BLaER1 treated with 17β-estradiol and CSF1 and Interleukin-3, amounts not matched to agents 10 nM and 100 nM (cell line): ENCODE results near the gene FAM171A2.
A peak's percentile ranks its signal among the peaks of the same experiment; 100 is the strongest.
"Not testable (repeated sequence)": the region's sequence is repeated elsewhere in the genome, so short reads cannot be mapped to it uniquely, and the experiment has no call there.

Experiments
- H3K27ac ChIP-seq, 11 experiments: shearing (Covaris generic); formaldehyde crosslinking; 2 replicates each; pipeline ENCODE4 v1.8.1; 2022
- H3K27me3 ChIP-seq, 11 experiments: shearing (Covaris generic); formaldehyde crosslinking; 2 replicates each; pipeline ENCODE4 v1.8.1; 2022
- H3K36me3 ChIP-seq, 11 experiments: shearing (Covaris generic); formaldehyde crosslinking; 2 replicates each; pipeline ENCODE4 v1.8.1; 2022
- H3K4me1 ChIP-seq, 10 experiments: shearing (Covaris generic); formaldehyde crosslinking; 2 replicates each; pipeline ENCODE4 v1.8.1; 2022
- H3K4me2 ChIP-seq, 11 experiments: shearing (Covaris generic); formaldehyde crosslinking; 2 replicates each; pipeline ENCODE4 v1.8.1; 2022
- H3K4me3 ChIP-seq, 10 experiments: shearing (Covaris generic); formaldehyde crosslinking; 2 replicates each; pipeline ENCODE4 v1.8.1; 2022
- H3K9ac ChIP-seq, 11 experiments: shearing (Covaris generic); formaldehyde crosslinking; 2 replicates each; pipeline ENCODE4 v1.8.1; 2022
- H3K9me3 ChIP-seq, 11 experiments: shearing (Covaris generic); formaldehyde crosslinking; replicated peaks in 1 of 11; 2 replicates each; pipeline ENCODE4 v1.8.1; 2022
- H4K20me1 ChIP-seq, 11 experiments: shearing (Covaris generic); formaldehyde crosslinking; 2 replicates each; pipeline ENCODE4 v1.8.1; 2022
- Cebpa-rat ChIP-seq, 11 experiments: shearing (Covaris generic); IDR thresholded peaks; 2 replicates each; pipeline ENCODE4 v1.8.1; 2022

The FAM171A2 gene

DNA sequence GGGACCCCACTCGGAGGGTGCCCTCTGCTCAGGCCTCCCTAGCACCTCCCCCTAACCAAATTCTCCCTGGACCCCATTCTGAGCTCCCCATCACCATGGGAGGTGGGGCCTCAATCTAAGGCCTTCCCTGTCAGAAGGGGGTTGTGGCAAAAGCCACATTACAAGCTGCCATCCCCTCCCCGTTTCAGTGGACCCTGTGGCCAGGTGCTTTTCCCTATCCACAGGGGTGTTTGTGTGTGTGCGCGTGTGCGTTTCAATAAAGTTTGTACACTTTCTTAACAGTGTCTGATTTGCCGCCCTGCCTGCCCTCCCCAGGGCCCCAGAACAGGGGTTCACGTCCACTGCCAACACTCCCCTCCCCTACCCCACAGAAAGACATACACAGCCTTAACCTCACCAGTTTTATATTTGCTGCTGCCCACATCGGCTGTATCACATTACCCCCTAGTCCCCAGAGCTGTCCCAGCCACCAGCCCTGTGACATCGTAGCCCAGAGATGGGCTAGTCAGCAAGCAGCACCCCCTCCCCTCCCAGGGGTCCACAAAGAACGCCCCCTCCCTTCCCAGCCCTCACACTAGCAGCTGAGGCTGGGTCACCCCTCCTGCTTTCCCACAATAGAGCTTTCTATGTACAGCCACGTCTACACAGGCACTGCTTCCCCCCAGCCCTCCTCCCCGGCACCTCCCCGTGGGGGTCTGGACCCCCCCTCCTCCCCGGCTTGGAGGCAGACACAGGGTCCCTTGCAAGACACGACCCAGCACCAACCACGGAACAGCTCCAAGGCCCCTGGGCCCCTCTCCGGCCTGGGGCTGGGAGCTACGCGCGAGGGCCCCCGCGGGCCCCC lies 10.6 kb downstream of the FAM171A2 start:
- no peak for TF ChIP-seq Cebpa-rat (IDR thresholded peaks at IDR 0.05)
- peaks cover 35 to 51% (median 42%) of the 10 kb centered on the region in 10 experiments for H3K4me1 ChIP-seq
- H3K27ac ChIP-seq, result no peak overlapping the region
- no peaks in the 10 kb centered on the region for H3K9me3 ChIP-seq
- peaks cover 24 to 51% (median 43%) of the 10 kb centered on the region in 11 experiments for H3K36me3 ChIP-seq
- peak overlapping the region; percentile 85 to 97 (median 93) for H3K4me2 ChIP-seq
- H3K27me3 ChIP-seq, result peaks cover 29 to 41% (median 33%) of the 10 kb centered on the region in 11 experiments
- peak overlapping the region; percentile 43 to 69 (median 58) for H3K4me3 ChIP-seq
- peak overlapping the region; percentile 33 to 73 (median 59); a peak in 15 of 22 replicates for H3K9ac ChIP-seq
- peaks cover 26 to 79% (median 46%) of the 10 kb centered on the region in 11 experiments; a peak in 20 of 22 replicates for H4K20me1 ChIP-seq

DNA sequence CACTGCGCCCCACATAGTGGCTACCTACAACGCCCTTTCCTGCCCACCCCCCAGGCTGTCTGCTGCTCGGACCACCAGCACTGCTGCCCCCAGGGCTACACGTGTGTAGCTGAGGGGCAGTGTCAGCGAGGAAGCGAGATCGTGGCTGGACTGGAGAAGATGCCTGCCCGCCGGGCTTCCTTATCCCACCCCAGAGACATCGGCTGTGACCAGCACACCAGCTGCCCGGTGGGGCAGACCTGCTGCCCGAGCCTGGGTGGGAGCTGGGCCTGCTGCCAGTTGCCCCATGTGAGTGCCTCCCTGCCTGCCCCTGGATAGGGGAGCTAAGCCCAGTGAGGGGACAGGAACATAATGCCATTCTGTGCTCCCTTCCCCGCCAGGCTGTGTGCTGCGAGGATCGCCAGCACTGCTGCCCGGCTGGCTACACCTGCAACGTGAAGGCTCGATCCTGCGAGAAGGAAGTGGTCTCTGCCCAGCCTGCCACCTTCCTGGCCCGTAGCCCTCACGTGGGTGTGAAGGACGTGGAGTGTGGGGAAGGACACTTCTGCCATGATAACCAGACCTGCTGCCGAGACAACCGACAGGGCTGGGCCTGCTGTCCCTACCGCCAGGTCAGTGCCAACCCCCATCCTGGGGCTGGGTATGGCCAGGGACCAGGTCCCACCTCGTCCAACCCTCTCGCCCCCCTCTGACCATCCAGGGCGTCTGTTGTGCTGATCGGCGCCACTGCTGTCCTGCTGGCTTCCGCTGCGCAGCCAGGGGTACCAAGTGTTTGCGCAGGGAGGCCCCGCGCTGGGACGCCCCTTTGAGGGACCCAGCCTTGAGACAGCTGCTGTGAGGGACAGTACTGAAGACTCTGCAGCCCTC lies 11.5 kb downstream of the FAM171A2 start:
- peaks cover 25 to 87% (median 46%) of the 10 kb centered on the region in 11 experiments; a peak in 20 of 22 replicates for H4K20me1 ChIP-seq
- H3K9ac ChIP-seq, result no peak overlapping the region
- TF ChIP-seq Cebpa-rat (IDR thresholded peaks at IDR 0.05), result no peak
- H3K36me3 ChIP-seq, result peaks cover 24 to 51% (median 43%) of the 10 kb centered on the region in 11 experiments
- H3K27ac ChIP-seq, result no peak overlapping the region
- peaks cover 29 to 41% (median 33%) of the 10 kb centered on the region in 11 experiments for H3K27me3 ChIP-seq
- peak overlapping the region in 2 of 11 experiments; percentile 90 to 97; a peak in 2 of 22 replicates for H3K4me2 ChIP-seq
- H3K4me3 ChIP-seq, result no peak overlapping the region
- H3K4me1 ChIP-seq, result peaks cover 44 to 60% (median 51%) of the 10 kb centered on the region in 10 experiments
- H3K9me3 ChIP-seq, result no peaks in the 10 kb centered on the region

GRCh38 chr17:44351464-44351863 lies 12.2 kb downstream of the FAM171A2 start:
- Histone ChIP-seq H3K4me3 (no peak overlapping the region), H3K36me3 (peaks cover 24 to 51% (median 43%) of the 10 kb centered on the region in 11 experiments), H3K27ac (no peak overlapping the region), H3K27me3 (peaks cover 29 to 41% (median 33%) of the 10 kb centered on the region in 11 experiments), H4K20me1 (peaks cover 25 to 94% (median 46%) of the 10 kb centered on the region in 11 experiments; a peak in 20 of 22 replicates), H3K9ac (no peak overlapping the region), H3K4me2 (no peak overlapping the region; a peak in 1 of 22 replicates), H3K9me3 (no peaks in the 10 kb centered on the region), H3K4me1 (peaks cover 51 to 67% (median 58%) of the 10 kb centered on the region in 10 experiments)
- no peak for TF ChIP-seq Cebpa-rat (IDR thresholded peaks at IDR 0.05)

GRCh38 chr17:44350733-44351226 lies 12.9 kb downstream of the FAM171A2 start:
- Histone ChIP-seq H3K36me3 (peaks cover 24 to 51% (median 43%) of the 10 kb centered on the region in 11 experiments), H3K4me2 (peak overlapping the region in 1 of 11 experiments; percentile 93; a peak in 1 of 22 replicates), H3K9me3 (no peaks in the 10 kb centered on the region), H4K20me1 (peaks cover 30 to 94% (median 52%) of the 10 kb centered on the region in 11 experiments; a peak in 20 of 22 replicates), H3K9ac (0 out of 22 replicates have a peak overlapping the region, but pooled peaks of 1 of the 11 experiments have one; percentile 62), H3K4me1 (peaks cover 58 to 73% (median 65%) of the 10 kb centered on the region in 10 experiments), H3K27me3 (peaks cover 29 to 41% (median 33%) of the 10 kb centered on the region in 11 experiments), H3K4me3 (no peak overlapping the region), H3K27ac (no peak overlapping the region)
- no peak for TF ChIP-seq Cebpa-rat (IDR thresholded peaks at IDR 0.05)

DNA sequence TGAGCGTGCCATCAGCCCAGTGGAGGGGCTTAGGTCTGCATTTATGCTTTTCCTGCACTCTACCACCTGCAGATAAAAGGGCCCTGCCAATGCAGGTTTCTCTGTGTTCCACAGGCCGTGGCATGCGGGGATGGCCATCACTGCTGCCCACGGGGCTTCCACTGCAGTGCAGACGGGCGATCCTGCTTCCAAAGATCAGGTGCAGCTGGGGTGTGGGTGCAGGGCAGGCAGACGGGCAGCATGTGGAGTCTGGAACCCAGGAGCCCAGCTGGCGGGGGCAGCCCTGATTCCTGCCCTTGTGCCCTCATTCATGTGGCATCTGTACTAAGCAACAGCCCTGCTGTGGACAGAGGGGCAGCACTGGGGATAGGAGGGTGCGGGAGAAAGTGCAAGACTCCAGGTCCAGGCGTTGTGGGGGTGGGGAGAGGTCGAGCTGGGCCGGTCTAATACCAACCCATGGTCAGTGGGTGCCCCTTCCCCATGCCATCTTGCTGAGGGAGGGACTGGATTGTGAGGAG lies 14.0 kb downstream of the FAM171A2 start:
- Histone ChIP-seq H3K4me3 (no peak overlapping the region), H3K4me1 (peaks cover 52 to 72% (median 60%) of the 10 kb centered on the region in 10 experiments), H3K9me3 (no peaks in the 10 kb centered on the region), H3K27ac (peak overlapping the region in 10 of 11 experiments; percentile 45 to 86 (median 77); a peak in 17 of 22 replicates), H3K36me3 (peaks cover 24 to 51% (median 43%) of the 10 kb centered on the region in 11 experiments), H4K20me1 (peaks cover 23 to 85% (median 46%) of the 10 kb centered on the region in 11 experiments; a peak in 20 of 22 replicates), H3K9ac (peak overlapping the region in 10 of 11 experiments; percentile 47 to 67 (median 61); a peak in 17 of 22 replicates), H3K4me2 (peak overlapping the region in 8 of 11 experiments; percentile 91 to 98 (median 95); a peak in 17 of 22 replicates), H3K27me3 (peaks cover 22 to 31% (median 26%) of the 10 kb centered on the region in 11 experiments)
- no peak for TF ChIP-seq Cebpa-rat (IDR thresholded peaks at IDR 0.05)

DNA sequence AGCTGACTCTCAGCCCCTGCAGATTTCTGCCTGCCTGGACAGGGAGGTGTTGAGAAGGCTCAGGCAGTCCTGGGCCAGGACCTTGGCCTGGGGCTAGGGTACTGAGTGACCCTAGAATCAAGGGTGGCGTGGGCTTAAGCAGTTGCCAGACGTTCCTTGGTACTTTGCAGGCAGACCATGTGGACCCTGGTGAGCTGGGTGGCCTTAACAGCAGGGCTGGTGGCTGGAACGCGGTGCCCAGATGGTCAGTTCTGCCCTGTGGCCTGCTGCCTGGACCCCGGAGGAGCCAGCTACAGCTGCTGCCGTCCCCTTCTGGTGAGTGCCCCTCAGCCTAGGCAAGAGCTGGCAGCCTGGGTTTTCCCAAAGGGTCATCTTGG lies 14.7 kb downstream of the FAM171A2 start:
- Histone ChIP-seq H3K27me3 (peaks cover 16 to 25% (median 19%) of the 10 kb centered on the region in 11 experiments), H3K36me3 (peaks cover 24 to 51% (median 43%) of the 10 kb centered on the region in 11 experiments), H3K27ac (peak overlapping the region in 10 of 11 experiments; percentile 45 to 86 (median 77); a peak in 21 of 22 replicates), H3K4me2 (peak overlapping the region; percentile 84 to 98 (median 94)), H3K9me3 (no peaks in the 10 kb centered on the region), H3K4me3 (peak overlapping the region in 5 of 10 experiments; percentile 23 to 43 (median 33); a peak in 9 of 20 replicates), H4K20me1 (peaks cover 23 to 83% (median 46%) of the 10 kb centered on the region in 11 experiments; a peak in 20 of 22 replicates), H3K4me1 (peaks cover 54 to 74% (median 61%) of the 10 kb centered on the region in 10 experiments), H3K9ac (peak overlapping the region; percentile 47 to 67 (median 60); a peak in 21 of 22 replicates)
- no peak for TF ChIP-seq Cebpa-rat (IDR thresholded peaks at IDR 0.05)

DNA sequence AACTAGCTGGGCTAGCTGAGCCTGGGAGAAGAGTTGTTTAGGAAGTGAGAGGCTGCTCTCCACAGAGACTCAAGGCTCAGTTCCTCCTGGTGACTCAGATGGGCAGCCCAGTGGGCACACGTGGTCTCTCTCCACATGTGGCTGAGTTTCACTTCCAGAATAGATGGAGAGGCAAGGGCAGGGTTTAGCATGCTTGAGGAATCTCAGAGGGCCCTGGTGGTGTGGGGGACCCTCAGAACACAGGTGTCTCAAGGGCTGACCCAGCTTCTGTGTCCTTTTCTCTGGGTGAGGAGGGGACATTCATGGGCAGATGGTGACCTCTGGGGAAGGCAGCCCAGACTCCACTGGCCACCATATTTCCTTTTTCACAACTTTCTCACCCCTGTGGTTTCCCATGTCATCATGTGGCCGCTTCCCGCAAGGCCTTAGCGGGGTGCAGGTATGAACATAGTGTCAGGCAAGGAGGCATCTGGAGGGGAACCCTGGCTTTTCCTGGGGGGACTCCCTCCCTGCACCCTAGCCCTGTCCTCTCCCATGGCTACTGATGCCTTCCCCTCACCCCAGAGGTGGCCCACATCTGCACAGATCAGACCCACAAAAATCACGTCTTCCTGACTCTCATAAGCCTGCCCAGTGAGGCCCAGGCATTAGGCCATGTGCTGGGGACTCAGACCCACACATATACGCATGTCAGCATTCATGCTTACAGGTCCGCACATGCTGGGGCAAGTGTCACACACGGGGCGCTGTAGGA lies 15.2 kb downstream of the FAM171A2 start:
- TF ChIP-seq Cebpa-rat (IDR thresholded peaks at IDR 0.05), result no peak
- Histone ChIP-seq H3K4me2 (peak overlapping the region; percentile 84 to 98 (median 94)), H4K20me1 (peaks cover 19 to 79% (median 43%) of the 10 kb centered on the region in 11 experiments; a peak in 20 of 22 replicates), H3K36me3 (peaks cover 24 to 50% (median 43%) of the 10 kb centered on the region in 11 experiments), H3K9me3 (no peaks in the 10 kb centered on the region), H3K27me3 (peaks cover 11 to 19% (median 14%) of the 10 kb centered on the region in 11 experiments), H3K4me1 (peaks cover 52 to 74% (median 59%) of the 10 kb centered on the region in 10 experiments), H3K9ac (peak overlapping the region; percentile 47 to 90 (median 62); a peak in 21 of 22 replicates), H3K4me3 (peak overlapping the region in 5 of 10 experiments; percentile 23 to 43 (median 33); a peak in 10 of 20 replicates), H3K27ac (peak overlapping the region in 10 of 11 experiments; percentile 45 to 86 (median 77); a peak in 21 of 22 replicates)

DNA sequence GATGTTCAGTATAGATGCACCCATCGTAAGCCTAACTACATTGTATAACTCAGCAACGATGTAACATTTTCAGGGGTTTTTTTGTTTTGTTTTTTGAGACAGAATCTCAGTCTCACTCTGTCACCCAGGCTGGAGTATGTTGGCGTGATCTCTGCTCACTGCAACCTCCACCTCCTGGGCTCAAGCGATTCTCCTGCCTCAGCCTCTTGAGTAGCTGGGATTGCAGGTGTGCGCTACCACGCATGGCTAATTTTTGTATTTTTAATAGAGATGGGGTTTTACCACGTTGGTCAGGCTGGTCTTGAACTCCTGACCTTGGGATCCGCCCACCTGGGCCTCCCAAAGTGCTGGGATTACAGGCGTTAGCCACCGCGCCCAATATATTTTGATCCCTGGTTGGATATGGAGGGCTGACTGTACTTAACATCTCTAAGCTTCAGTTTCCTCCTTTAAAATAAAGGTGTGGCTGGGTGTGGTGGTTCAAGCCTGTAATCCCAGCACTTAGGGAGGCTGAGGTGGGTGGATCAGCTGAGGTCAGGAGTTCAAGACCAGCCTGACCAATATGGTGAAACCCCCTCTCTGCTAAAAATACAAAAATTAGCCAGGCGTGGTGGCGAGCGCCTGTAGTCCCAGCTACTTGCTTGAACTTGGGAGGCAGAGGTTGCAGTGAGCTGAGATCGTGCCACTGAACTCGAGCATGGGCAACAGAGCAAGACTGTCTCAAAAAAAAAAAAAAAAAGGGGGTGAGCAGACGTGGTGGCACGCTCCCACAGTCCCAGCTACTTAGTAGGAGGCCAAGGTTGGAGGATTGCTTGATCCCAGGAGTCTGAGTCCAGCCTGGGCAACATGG lies 16.2 kb downstream of the FAM171A2 start:
- H3K4me1 ChIP-seq, result peaks cover 49 to 69% (median 57%) of the 10 kb centered on the region in 10 experiments
- H3K27ac ChIP-seq, result peak overlapping the region; percentile 35 to 86 (median 77); a peak in 21 of 22 replicates
- H3K9me3 ChIP-seq, H3K27me3 ChIP-seq: not testable (repeated sequence)
- H3K4me3 ChIP-seq, result peak overlapping the region in 7 of 10 experiments; percentile 12 to 99 (median 42); a peak in 10 of 20 replicates
- peaks cover 12 to 69% (median 33%) of the 10 kb centered on the region in 11 experiments; a peak in 18 of 22 replicates for H4K20me1 ChIP-seq
- peaks cover 16 to 40% (median 34%) of the 10 kb centered on the region in 11 experiments for H3K36me3 ChIP-seq
- H3K4me2 ChIP-seq, result peak overlapping the region; percentile 84 to 98 (median 94)
- H3K9ac ChIP-seq, result peak overlapping the region; percentile 47 to 95 (median 66); a peak in 21 of 22 replicates
